HepG2 (cell line): ENCODE results near the gene ZNF217. TPM values are rescaled to one million over a fixed set of nuclear protein-coding genes. Genes with fewer than 3 reads are reported as not detected.

Experiments used
- ATRX ChIP-seq: sonication (generic); formaldehyde crosslinking; IDR thresholded peaks from 2 replicates; pipeline ENCODE4 v1.4.0; 2020; ENCODE audit warnings: missing genetic modification reagents, borderline replicate concordance
- HNF1A ChIP-seq, 2 experiments: sonication (generic) in 1 of 2; formaldehyde crosslinking in 1 of 2; IDR thresholded peaks; 2 replicates each; pipeline versions ENCODE4 v1.4.0 to v1.6.1; 2016 to 2020; ENCODE audit warnings: borderline replicate concordance in 1 of 2, low read depth in 1 of 2, mild to moderate bottlenecking in 1 of 2, missing genetic modification reagents in 1 of 2
- KIAA2018 ChIP-seq: sonication (generic); formaldehyde crosslinking; IDR thresholded peaks from 2 replicates; pipeline ENCODE4 v1.5.0; 2020; ENCODE audit warnings: mild to moderate bottlenecking, missing genetic modification reagents, borderline replicate concordance
- PREB ChIP-seq: sonication (generic); formaldehyde crosslinking; IDR thresholded peaks from 2 replicates; pipeline ENCODE4 v1.4.0; 2020; ENCODE audit warnings: missing genetic modification reagents
- THYN1 ChIP-seq: sonication (generic); formaldehyde crosslinking; IDR thresholded peaks from 2 replicates; pipeline ENCODE4 v1.8.1; 2023; ENCODE audit warnings: low read depth, mild to moderate bottlenecking, moderate library complexity, missing genetic modification reagents, borderline replicate concordance
- ZC3H4 ChIP-seq: sonication (generic); formaldehyde crosslinking; IDR thresholded peaks from 2 replicates; pipeline ENCODE4 v1.4.0; 2020; ENCODE audit warnings: missing genetic modification reagents, borderline replicate concordance
- polyA plus RNA-seq, 8 experiments: library from polyadenylated mRNA; depleted of rRNA in 3 of 8; stranded (reverse) in 7 of 8; unstranded in 1 of 8; fragments of >200 nt; fragmentation: Illumina TruSeq in 4 of 8; extraction: Trizol in 4 of 8; gene quantifications; 2 replicates each; pipeline versions ENCODE4 v1.2.1 to v1.2.3, GENCODE V29; 2011 to 2016; ENCODE audit warnings: low read depth in 4 of 8, missing spikeins in 1 of 8, mixed read lengths in 1 of 8; ENCODE audit not compliant: insufficient read depth in 1 of 8
- total RNA-seq, 5 experiments: library from RNA; depleted of rRNA; stranded (reverse); fragments of >200 nt; fragmentation: Illumina TruSeq; extraction: Trizol; gene quantifications; 2 replicates each; pipeline ENCODE4 v1.2.3, GENCODE V29; 2016; ENCODE audit warnings: low read depth in 1 of 5
- TF ChIP-seq, protein P1 (sequence below): sonication (generic); formaldehyde crosslinking; IDR thresholded peaks from 2 replicates; pipeline ENCODE4 v1.5.1; 2020; ENCODE audit warnings: mild to moderate bottlenecking, missing genetic modification reagents, borderline replicate concordance
- TF ChIP-seq, protein P2 (sequence below): sonication (generic); formaldehyde crosslinking; IDR thresholded peaks from 2 replicates; pipeline ENCODE4 v1.9.0; 2021; ENCODE audit warnings: missing genetic modification reagents, mild to moderate bottlenecking, borderline replicate concordance

ZNF217 gene
- total and polyA plus RNA-seq, 2 of the 13 experiments (the other 11 are each of a cell fraction or from before 2014, with no cell fraction given): 22.3 to 29.8 TPM

DNA sequence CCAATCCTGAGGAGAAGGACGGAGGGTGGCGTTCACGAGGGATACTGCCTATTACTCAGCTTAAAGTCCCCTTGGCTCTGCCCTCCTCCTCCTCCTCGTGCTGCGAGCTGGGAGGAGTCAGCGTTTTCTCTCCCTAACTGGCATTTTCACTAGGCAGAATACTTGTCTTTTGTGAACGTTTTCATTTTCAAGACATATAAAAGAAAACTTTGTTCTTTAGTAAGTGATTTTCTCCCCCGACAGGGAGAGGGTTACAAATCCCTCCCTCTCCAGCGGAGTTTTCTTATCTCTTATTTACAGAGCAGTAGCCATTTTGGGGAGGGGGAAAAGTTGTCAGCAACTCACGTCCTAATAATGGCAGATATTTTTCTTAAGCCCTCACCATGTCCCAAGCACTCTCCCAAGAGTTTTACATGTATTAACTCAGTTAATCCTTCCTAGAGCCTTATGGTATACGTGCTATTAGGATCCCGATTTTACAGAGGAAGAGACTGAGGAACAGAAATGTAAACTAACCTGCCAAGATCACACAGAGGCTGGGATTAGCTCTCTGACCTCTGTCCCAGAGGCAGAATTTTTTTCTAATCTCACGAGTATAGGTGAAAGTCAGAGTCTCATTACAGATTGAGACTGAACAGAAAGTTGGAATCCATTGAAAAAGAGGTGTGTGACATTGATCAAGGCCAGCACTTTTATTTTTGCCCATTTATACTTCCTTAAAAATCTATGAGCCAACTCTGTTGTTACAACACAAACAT, 30.0 kb upstream of the ZNF217 start (continued):
- TF ChIP-seq, protein P1, sequence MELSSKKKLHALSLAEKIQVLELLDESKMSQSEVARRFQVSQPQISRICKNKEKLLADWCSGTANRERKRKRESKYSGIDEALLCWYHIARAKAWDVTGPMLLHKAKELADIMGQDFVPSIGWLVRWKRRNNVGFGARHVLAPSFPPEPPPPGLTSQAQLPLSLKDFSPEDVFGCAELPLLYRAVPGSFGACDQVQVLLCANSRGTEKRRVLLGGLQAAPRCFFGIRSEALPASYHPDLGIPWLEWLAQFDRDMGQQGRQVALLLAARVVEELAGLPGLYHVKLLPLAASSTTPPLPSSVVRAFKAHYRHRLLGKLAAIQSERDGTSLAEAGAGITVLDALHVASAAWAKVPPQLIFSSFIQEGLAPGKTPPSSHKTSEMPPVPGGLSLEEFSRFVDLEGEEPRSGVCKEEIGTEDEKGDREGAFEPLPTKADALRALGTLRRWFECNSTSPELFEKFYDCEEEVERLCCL (CRISPR knock-in tag): no peak
- TF ChIP-seq ATRX (CRISPR knock-in tag): no peak
- no peak for TF ChIP-seq THYN1 (CRISPR knock-in tag)
- peak; percentile 77 for TF ChIP-seq ZC3H4
- TF ChIP-seq KIAA2018 (CRISPR knock-in tag): no peak
- no peak for TF ChIP-seq PREB (CRISPR knock-in tag)
- TF ChIP-seq, protein P2, sequence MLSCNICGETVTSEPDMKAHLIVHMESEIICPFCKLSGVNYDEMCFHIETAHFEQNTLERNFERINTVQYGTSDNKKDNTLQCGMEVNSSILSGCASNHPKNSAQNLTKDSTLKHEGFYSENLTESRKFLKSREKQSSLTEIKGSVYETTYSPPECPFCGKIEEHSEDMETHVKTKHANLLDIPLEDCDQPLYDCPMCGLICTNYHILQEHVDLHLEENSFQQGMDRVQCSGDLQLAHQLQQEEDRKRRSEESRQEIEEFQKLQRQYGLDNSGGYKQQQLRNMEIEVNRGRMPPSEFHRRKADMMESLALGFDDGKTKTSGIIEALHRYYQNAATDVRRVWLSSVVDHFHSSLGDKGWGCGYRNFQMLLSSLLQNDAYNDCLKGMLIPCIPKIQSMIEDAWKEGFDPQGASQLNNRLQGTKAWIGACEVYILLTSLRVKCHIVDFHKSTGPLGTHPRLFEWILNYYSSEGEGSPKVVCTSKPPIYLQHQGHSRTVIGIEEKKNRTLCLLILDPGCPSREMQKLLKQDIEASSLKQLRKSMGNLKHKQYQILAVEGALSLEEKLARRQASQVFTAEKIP (CRISPR knock-in tag): no peak
- no peak; the same call in none of the 2 replicates for TF ChIP-seq HNF1A (IDR thresholded peaks at IDR 0.05; ENCODE audit: low read depth)
- peak; percentile 45; the same call in 1 of the 2 replicates for TF ChIP-seq HNF1A (CRISPR knock-in tag; IDR thresholded peaks at IDR 0.05; ENCODE audit: borderline replicate concordance)
